ENCODE measurements around the gene CYP11A1. TPM values are rescaled to one million over a fixed set of nuclear protein-coding genes. Genes with fewer than 3 reads are reported as not detected.

The CYP11A1 gene
- total RNA-seq, 3 donors from 2014 or later, result 0.52 to 0.82 (median 0.60) TPM

- DNase-seq, result no peak
- Histone ChIP-seq H3K9me3 (no peaks in the 10 kb centered on the region), H3K36me3 (ENCODE audit: low read depth) (no peaks in the 10 kb centered on the region), H3K4me1 (ENCODE audit: low read depth) (no peaks in the 10 kb centered on the region), H3K4me3 (no peak overlapping the region)
- no peak for ATAC-seq
- no peak for TF ChIP-seq CTCF (IDR thresholded peaks at IDR 0.05)
- intact Hi-C loops (cut with DNase I, micrococcal nuclease), result no loop called here
Observed at GRCh38 chr15:74333662-74334061, 33.8 kb downstream of the CYP11A1 start.

GRCh38 chr15:74333093-74333492 lies 34.4 kb downstream of the CYP11A1 start:
- Histone ChIP-seq H3K4me3 (no peak overlapping the region), H3K4me1 (ENCODE audit: low read depth) (no peaks in the 10 kb centered on the region), H3K9me3 (no peaks in the 10 kb centered on the region), H3K36me3 (ENCODE audit: low read depth) (no peaks in the 10 kb centered on the region)
- ATAC-seq (no peak), DNase-seq (no peak)
- no peak for TF ChIP-seq CTCF (IDR thresholded peaks at IDR 0.05)
- intact Hi-C loops (cut with DNase I, micrococcal nuclease), result no loop called here

DNA sequence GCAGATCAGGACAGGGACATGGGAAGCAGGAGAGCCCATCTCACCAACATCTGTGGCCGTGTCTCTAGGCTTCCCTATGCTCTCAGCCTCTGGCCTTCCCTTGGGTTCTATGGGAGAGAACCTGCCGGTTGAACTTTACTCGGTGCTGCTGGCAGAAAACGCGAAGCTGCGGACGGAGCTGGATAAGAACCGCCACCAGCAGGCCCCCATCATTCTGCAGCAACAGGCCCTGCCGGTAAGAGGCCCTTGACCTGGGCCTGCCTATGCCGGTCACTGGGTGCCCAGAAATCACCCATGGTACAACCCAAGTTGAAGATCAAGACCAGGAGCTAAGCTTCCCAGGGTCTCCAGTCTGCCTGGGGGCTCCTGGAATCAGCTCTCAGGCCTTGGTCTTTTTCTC lies 34.8 kb downstream of the CYP11A1 start:
- Histone ChIP-seq H3K4me1 (ENCODE audit: low read depth) (no peaks in the 10 kb centered on the region), H3K36me3 (ENCODE audit: low read depth) (no peaks in the 10 kb centered on the region), H3K4me3 (no peak overlapping the region), H3K9me3 (no peaks in the 10 kb centered on the region)
- TF ChIP-seq CTCF (IDR thresholded peaks at IDR 0.05), result no peak
- DNase-seq (no peak), ATAC-seq (no peak)
- intact Hi-C loops (cut with DNase I, micrococcal nuclease), result no loop called here

DNA sequence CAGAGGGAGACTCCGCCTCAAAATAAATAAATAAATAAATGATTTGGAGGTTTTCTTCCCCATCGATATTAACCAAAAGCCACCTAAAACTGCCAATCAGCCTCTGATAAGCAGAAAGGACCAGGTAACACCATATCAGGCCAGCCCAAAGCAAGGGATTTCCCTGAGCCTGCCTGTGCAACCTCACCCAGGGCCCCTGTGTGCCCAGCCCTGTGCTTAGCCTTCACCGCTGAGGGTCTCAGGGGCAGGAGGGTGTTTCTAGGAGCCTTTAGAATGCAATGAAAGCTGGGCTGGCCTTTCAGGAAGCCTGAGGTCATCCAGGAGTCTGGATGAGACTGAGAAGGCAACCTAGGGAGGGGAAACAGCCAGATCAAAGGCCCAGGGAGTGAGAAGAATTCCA lies 35.4 kb downstream of the CYP11A1 start:
- H3K4me1 ChIP-seq (ENCODE audit: low read depth), result no peaks in the 10 kb centered on the region
- no peak for TF ChIP-seq CTCF (IDR thresholded peaks at IDR 0.05)
- no peaks in the 10 kb centered on the region for H3K9me3 ChIP-seq
- no peaks in the 10 kb centered on the region for H3K36me3 ChIP-seq (ENCODE audit: low read depth)
- DNase-seq (no peak), ATAC-seq (no peak)
- intact Hi-C loops (cut with DNase I, micrococcal nuclease), result no loop called here
- no peak overlapping the region for H3K4me3 ChIP-seq

- no peaks in the 10 kb centered on the region for H3K9me3 ChIP-seq
- ATAC-seq, result no peak
- no peak for TF ChIP-seq CTCF (IDR thresholded peaks at IDR 0.05)
- intact Hi-C loops (cut with DNase I, micrococcal nuclease), result no loop called here
- H3K4me1 ChIP-seq (ENCODE audit: low read depth), result no peaks in the 10 kb centered on the region
- no peak for DNase-seq
- no peaks in the 10 kb centered on the region for H3K36me3 ChIP-seq (ENCODE audit: low read depth)
- no peak overlapping the region for H3K4me3 ChIP-seq
Observed at GRCh38 chr15:74330861-74331408, 36.5 kb downstream of the CYP11A1 start.

All from mucosa of descending colon (tissue), 3 donors.